ENCODE measurements around the gene IGFL4. TPM values are rescaled to one million over a fixed set of nuclear protein-coding genes. Genes with fewer than 3 reads are reported as not detected.
"Not testable (repeated sequence)": the region's sequence is repeated elsewhere in the genome, so short reads cannot be mapped to it uniquely, and the experiment has no call there.

Gene IGFL4
- not detected for polyA plus RNA-seq (2012; ENCODE audit: insufficient read depth, insufficient read length)

- H3K4me3 ChIP-seq (ENCODE audit: low read length), result no peak within 1 kb of the TSS
- no peak for DNase-seq (ENCODE audit: low read depth, low spot score)
Observed at GRCh38 chr19:46040952-46041500, at the start of gene IGFL4. Gene IGFL4 (minus strand): TSS chr19:46041002. CDS start chr19:46040962, 40 bp downstream.

DNA sequence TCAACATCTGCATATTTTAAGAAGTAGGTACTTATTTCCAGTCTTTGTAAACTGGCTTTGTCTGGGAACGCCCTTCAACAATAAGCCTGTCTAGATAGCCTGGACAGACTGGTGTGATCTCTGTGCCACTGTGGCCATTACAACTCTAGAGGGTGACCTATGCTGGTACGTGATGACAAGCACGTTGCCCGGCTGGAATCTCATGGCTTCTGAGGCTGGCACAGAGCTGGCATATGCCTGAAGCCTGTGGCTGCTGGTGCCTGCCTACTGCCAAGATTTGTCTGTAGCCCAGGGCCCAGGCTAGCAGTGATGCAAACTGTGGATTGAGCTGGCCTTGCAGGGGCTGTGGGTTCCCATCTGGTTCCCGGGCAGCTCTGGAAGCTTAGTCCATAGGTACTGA is 49.6 kb upstream of the IGFL4 start:
- DNase-seq (ENCODE audit: low read depth, low spot score), result no peak
- H3K4me3 ChIP-seq (ENCODE audit: low read length), result no peak overlapping the region

DNA sequence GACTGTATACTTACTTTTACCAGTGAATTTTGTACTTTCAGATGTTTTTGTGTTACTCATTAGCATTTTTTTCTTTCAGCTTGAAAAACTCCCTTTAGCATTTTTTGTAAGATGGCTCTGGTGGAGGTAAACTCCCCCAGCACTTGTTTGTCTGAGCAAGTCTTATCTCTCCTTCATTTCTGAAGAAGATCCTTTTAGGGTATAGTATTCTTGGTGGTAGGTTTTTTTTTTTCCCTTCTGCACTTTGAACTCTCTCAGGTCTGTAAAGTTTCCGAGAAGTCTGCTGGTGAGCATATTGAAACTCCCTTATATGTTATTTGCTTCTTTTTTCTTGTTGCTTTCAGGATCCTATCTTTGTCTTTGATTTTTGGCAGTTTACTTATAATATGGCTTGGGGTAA is 48.6 kb upstream of the IGFL4 start:
- no peak for DNase-seq (ENCODE audit: low read depth, low spot score)

GRCh38 chr19:46088101-46088500 is 47.3 kb upstream of the IGFL4 start:
- DNase-seq (ENCODE audit: low read depth, low spot score), result no peak
- H3K4me3 ChIP-seq (ENCODE audit: low read length), result no peak overlapping the region

More for the DNA sequence above, 48.6 kb upstream of the IGFL4 start:
- no peak overlapping the region for H3K4me3 ChIP-seq (ENCODE audit: low read length)

DNA sequence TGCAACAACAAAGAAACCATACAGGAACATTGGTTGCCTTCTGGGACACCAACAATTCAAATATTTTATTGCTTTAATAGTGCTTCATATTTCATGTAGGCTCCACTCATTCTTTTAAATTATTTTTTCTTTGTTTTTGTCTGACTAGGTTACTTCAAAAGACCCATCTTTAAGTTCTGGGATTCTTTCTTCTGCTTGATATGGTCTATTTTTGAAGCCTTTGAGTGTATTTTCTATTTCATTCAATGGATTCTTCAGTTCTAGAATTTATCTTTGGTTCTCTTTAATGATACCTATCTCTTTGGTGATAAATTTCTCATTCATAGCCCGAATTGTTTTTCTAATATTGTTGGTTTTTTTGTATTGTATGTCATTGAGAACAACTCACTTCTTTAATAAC is 45.1 kb upstream of the IGFL4 start:
- no peak overlapping the region for H3K4me3 ChIP-seq (ENCODE audit: low read length)
- DNase-seq (ENCODE audit: low read depth, low spot score), result no peak

DNA sequence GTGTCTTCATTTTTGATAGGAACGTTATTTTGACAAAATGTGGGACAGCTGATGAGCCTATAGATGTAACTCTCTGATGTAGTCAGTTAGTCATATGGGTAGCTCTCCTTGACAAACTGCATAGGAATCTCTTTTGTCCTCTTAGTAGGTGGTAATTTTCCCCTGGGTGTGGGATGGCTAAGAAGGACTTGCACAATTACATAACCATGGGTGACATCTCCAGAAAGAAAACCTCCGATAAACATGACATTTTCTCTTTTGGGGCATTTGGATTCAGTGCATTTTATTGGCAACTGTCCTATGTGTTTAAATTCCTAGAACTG is 41.9 kb upstream of the IGFL4 start:
- no peak overlapping the region for H3K4me3 ChIP-seq (ENCODE audit: low read length)
- no peak for DNase-seq (ENCODE audit: low read depth, low spot score)

GRCh38 chr19:46081928-46082727 is 41.3 kb upstream of the IGFL4 start:
- H3K4me3 ChIP-seq (ENCODE audit: low read length), result no peak overlapping the region
- DNase-seq (ENCODE audit: low read depth, low spot score), result peak; percentile 51

DNA sequence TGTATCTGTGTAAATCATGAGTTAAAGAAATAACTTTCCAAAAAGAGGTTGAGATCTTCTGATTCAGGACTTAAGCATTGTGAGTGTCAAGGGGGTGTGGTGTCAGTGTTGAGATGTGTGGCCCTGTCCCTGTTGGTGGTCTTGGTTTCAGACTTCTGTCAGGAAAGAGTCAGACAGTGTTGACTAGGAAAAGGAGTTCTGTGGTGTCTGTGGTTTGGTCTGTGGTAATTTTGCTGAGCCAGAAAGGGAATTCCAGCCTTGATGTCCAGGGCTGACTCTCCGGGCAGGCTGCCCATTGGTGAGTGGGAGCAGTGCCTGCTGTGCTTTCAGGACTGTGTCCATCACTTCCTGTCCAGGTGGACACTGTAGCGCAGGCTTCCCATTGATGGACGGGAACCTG is 39.8 kb upstream of the IGFL4 start:
- H3K4me3 ChIP-seq (ENCODE audit: low read length), result no peak overlapping the region

DNA sequence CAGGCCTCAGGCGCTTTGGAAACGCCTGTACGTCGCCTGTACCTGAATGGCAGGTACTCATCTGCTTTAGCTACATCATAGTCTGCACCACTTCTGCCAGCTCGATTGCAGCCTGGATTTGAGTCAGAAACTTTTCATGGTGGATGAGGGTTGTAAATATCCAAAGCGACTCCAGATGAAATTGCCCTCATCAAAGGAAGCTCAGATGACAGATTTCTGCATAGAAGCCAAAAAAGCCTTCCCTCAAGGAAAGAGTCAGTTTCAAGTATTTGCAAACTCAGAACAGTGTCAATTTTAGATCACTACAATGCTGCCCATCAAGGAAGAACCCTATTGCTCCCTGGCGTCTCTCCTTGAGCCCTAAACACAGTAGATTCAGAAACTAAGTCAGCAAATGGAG is 38.8 kb upstream of the IGFL4 start:
- DNase-seq (ENCODE audit: low read depth, low spot score), result no peak
- H3K4me3 ChIP-seq (ENCODE audit: low read length), result no peak overlapping the region

More for the DNA sequence above, 39.8 kb upstream of the IGFL4 start:
- DNase-seq (ENCODE audit: low read depth, low spot score), result no peak

DNA sequence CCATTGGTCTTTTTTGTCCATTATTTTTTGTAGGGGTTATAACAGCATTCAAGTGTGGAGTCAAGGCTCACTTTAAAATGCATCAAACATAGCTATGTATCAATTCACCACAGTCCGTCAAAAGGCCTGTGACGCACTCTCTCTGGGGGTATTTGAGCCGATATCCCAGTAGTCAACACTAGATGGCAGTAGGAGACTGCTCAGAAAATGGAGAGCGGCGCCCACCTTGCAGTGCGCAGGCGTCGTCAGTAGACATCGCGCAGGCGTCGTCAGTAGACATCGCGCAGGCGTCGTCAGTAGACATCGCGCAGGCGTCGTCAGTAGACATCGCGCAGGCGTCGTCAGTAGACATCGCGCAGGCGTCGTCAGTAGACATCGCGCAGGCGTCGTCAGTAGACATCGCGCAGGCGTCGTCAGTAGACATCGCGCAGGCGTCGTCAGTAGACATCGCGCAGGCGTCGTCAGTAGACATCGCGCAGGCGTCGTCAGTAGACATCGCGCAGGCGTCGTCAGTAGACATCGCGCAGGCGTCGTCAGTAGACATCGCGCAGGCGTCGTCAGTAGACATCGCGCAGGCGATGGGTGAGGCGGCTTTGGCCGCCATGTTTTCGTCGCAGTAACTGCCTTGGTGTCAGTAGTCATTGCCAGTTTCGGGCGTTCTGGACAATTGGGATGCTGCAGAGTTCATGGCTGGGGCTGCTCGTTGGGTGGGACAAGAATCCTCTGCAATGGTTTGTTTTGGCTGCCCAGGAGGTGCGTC is 38.0 kb upstream of the IGFL4 start:
- H3K4me3 ChIP-seq (ENCODE audit: low read length), result not testable (repeated sequence)
- DNase-seq (ENCODE audit: low read depth, low spot score), result peak; percentile 33

- no peak overlapping the region for H3K4me3 ChIP-seq (ENCODE audit: low read length)
- no peak for DNase-seq (ENCODE audit: low read depth, low spot score)
Observed at GRCh38 chr19:46077815-46078167, 37.0 kb upstream of the IGFL4 start.

GRCh38 chr19:46076951-46077814 is 36.4 kb upstream of the IGFL4 start:
- DNase-seq (ENCODE audit: low read depth, low spot score), result peak; percentile 69
- H3K4me3 ChIP-seq (ENCODE audit: low read length), result no peak overlapping the region

DNA sequence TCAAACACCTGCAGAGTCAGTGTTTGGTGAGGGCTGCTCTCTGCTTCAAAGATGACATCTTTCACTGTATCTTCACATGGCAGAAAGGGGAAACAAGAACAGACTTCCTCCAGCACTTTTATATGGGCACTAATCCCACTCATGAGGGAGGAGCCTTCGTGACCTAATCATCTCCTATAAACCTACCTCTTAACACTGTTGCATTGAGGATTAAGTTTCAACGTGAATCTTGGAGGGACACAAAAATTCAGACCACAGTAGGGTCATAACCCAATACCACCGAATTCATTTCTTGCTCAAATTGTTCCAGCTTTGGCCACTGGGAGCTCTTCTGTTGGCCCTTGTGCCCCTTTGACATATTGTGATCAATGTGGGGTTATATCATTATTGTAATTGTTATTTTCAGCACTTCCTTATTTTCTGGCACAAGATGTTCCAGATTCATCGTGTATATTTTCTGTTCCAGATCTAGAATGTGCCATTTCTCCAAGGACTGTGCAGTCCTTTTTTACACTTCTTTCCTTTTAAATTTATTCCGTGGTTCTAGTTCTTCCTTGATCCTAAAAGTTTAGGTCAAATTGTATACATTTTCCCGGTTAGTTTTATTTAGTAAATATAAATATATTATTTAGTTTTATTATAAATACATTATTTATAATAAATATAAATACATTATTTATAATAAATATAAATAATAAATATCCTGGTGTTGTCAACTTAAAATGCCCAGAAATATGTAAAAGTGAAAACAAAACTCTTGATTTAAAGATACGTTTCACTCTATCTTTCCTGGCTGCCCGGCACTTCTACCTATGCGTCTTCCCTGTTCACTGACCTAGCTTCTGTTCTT is 35.5 kb upstream of the IGFL4 start:
- no peak overlapping the region for H3K4me3 ChIP-seq (ENCODE audit: low read length)
- no peak for DNase-seq (ENCODE audit: low read depth, low spot score)

GRCh38 chr19:46073268-46073922 is 32.6 kb upstream of the IGFL4 start:
- DNase-seq (ENCODE audit: low read depth, low spot score), result no peak
- no peak overlapping the region for H3K4me3 ChIP-seq (ENCODE audit: low read length)

DNA sequence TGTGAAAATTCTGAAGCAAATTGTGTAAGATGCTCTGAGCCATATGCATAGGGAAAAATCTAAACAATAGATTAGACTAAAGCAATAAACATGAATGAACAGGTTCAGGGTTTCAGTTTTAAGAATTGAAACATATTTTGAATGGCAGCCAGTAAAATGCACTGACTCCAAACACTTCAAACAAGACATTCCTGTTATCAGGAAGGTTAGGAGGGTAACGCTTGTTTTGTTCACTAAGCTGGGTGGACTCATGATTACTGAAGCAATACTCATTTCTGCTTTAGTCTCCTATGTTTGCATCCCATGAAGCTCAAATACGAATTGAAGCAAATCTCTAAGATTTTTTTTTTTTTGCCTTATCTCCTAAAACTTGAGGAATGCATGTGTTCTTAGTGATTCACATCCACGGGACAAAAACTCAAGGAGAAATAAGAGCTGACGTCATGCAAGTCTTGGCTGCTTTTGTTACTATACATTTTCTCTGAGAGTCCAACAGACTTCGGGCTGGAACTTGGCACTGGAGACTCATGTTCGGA is 29.1 kb upstream of the IGFL4 start:
- DNase-seq (ENCODE audit: low read depth, low spot score), result no peak
- no peak overlapping the region for H3K4me3 ChIP-seq (ENCODE audit: low read length)

DNA sequence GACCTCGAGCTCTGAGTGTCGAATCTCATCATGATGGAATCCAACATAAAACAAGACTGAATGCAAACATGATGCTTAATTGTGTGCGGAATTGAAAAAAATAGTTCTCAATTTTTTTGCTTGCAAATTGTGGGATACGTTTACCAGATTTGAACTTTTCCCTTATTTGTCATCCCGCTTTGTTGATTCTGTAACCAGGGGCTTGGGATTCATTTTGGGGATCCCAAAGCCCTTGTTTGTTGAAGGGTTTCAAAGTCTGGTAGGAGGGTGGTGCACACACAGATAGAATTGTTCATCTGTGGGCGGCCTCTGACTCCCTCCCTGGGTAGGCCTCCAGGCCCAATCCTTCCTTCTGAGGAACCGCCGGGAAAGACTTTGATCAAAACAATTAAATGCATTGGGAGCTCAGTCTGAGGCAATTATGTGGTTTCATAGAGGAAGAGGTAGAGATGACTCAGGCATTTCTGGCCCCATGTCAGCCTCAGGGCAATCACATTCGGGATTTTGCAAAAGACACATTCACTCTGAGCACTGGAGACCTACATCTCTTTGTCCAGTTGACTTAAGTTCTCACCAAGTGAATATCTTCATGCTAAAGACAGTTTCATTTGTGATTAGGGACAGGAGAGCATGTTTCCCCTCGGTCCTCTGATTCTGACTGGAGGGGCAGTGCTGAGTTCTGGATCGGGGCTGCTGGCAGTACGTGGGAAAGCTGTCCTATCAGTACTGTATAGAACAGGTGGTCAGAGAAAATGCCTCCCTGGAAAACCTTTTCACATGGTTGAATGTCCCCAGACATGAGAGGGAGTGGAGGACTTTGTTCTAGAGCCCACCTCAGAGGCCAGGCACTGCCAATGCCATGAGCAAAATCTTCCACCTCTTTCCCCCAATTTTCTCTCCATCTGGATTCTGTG is 27.8 kb upstream of the IGFL4 start:
- no peak for DNase-seq (ENCODE audit: low read depth, low spot score)
- no peak overlapping the region for H3K4me3 ChIP-seq (ENCODE audit: low read length)

- H3K4me3 ChIP-seq (ENCODE audit: low read length), result no peak overlapping the region
- DNase-seq (ENCODE audit: low read depth, low spot score), result no peak
Observed at GRCh38 chr19:46067691-46068090, 26.9 kb upstream of the IGFL4 start.

All from Jurkat, Clone E6-1 (cell line).